ENCODE data around the gene CDH3. TPM values are rescaled to one million over a fixed set of nuclear protein-coding genes. Genes with fewer than 3 reads are reported as not detected.

The CDH3 gene
- total and polyA plus RNA-seq, 2 of the 13 experiments (the other 11 are each of a cell fraction or from before 2014, with no cell fraction given) = 0.11 TPM; not detected in 1

GRCh38 chr16:68710211-68710610 lies 65.1 kb downstream of the CDH3 start:
- CTCF ChIA-PET (ENCODE audit: low intra/inter-chr PET ratio, low total read pairs) = no interaction called here
- Histone ChIP-seq H3K4me2 (ENCODE audit: low read depth, low read length) (no peak overlapping the region), H3K79me2 (ENCODE audit: insufficient read depth, low read length) (no peaks in the 10 kb centered on the region), H3K4me3 (replicated peaks in 1 of 3; ENCODE audit: insufficient read depth in 1 of 3, low read depth in 2 of 3, low read length in 3 of 3) (no peak overlapping the region), H3K4me1 (ENCODE audit: insufficient read depth, low read length) (peaks cover 49% of the 10 kb centered on the region), H3K27ac (ENCODE audit: extremely low read length, insufficient read depth, low read length) (no peak overlapping the region), H3K36me3 (replicated peaks in 1 of 2; ENCODE audit: control insufficient read depth in 1 of 2, insufficient read depth in 2 of 2, low read length in 2 of 2) (no peaks in the 10 kb centered on the region), H3K27me3 (ENCODE audit: control insufficient read depth in 1 of 2, insufficient read depth in 2 of 2, low read length in 2 of 2) (peaks cover 0 to 26% of the 10 kb centered on the region in 2 experiments; a peak in 2 of 5 replicates), H2AFZ (ENCODE audit: low read length) (no peak overlapping the region), H3K9ac (ENCODE audit: insufficient read depth, low read depth, low read length) (no peak overlapping the region), H4K20me1 (ENCODE audit: insufficient read depth, low read length) (no peaks in the 10 kb centered on the region), H3K9me3 (ENCODE audit: low read length) (no peaks in the 10 kb centered on the region)
- DNase-seq (ENCODE audit: low spot score) (no peak), FAIRE-seq (no peak), ATAC-seq (no peak)
- in situ Hi-C loops (cut with HindIII; ENCODE audit: extremely low pct_ligation_motif_present, low pct_unique_long_range_greater_than_20kb) = loop anchor here (25.0 kb wide), 1 partner anchor 402 kb away; the partner anchor contains the start of gene HAS3
- BruUV-seq (replicated peaks) = no TSS peak
- WGBS (ENCODE audit: low lambda C conversion rate) = 67% methylated on average over 5 of the region's 5 CpGs
- TF ChIP-seq ZNF460 (CRISPR knock-in tag; IDR thresholded peaks at IDR 0.05; ENCODE audit: borderline replicate concordance) (no peak), U2AF1 (optimal IDR thresholded peaks at IDR 0.05; ENCODE audit: low read depth, low read length) (no peak), ZC3H13 (CRISPR knock-in tag; IDR thresholded peaks at IDR 0.05) (no peak), JUND (CRISPR knock-in tag; IDR thresholded peaks at IDR 0.05) (no peak)
- POLR2A ChIA-PET = no interaction called here
- intact Hi-C loops (cut with micrococcal nuclease; ENCODE audit: unreplicated experiment) = no loop called here

- no peak for ATAC-seq
- no peak overlapping the region for H2AFZ ChIP-seq (ENCODE audit: low read length)
- H3K27me3 ChIP-seq (ENCODE audit: control insufficient read depth in 1 of 2, insufficient read depth in 2 of 2, low read length in 2 of 2) = peaks cover 0 to 22% of the 10 kb centered on the region in 2 experiments; a peak in 2 of 5 replicates
- TF ChIP-seq MXD3 (CRISPR knock-in tag; IDR thresholded peaks at IDR 0.05) (0 out of 2 replicates have a peak, but pooled peaks have one; percentile 27), IRX3 (CRISPR knock-in tag; IDR thresholded peaks at IDR 0.05; ENCODE audit: borderline replicate concordance, low read depth) (no peak), PHF5A (CRISPR knock-in tag; IDR thresholded peaks at IDR 0.05; ENCODE audit: low read depth, unreplicated experiment) (no peak), ZMYM2 (CRISPR knock-in tag; IDR thresholded peaks at IDR 0.05) (no peak), ZNF263 (CRISPR knock-in tag; IDR thresholded peaks at IDR 0.05) (peak; percentile 46; the same call in 1 of the 2 replicates), ATF7 (IDR thresholded peaks at IDR 0.05) (no peak), ATF7 (CRISPR knock-in tag; IDR thresholded peaks at IDR 0.05) (0 out of 2 replicates have a peak, but pooled peaks have one; percentile 34)
- POLR2A ChIA-PET = interaction anchor here (1.0 kb wide), 1 partner anchor 29 kb away, joined by 3 read pairs; no protein-coding TSS in a partner anchor
- in situ Hi-C loops (cut with HindIII; ENCODE audit: extremely low pct_ligation_motif_present, low pct_unique_long_range_greater_than_20kb) (loop anchor here (25.0 kb wide), 1 partner anchor 401 kb away; the partner anchor contains the start of gene HAS3), intact Hi-C loops (cut with micrococcal nuclease; ENCODE audit: unreplicated experiment) (no loop called here)
- no peak overlapping the region for H3K9ac ChIP-seq (ENCODE audit: insufficient read depth, low read depth, low read length)
- no peak overlapping the region for H3K27ac ChIP-seq (ENCODE audit: extremely low read length, insufficient read depth, low read length)
- BruUV-seq (replicated peaks) = no TSS peak
- no peaks in the 10 kb centered on the region for H3K79me2 ChIP-seq (ENCODE audit: insufficient read depth, low read length)
- no peak for DNase-seq (ENCODE audit: low spot score)
- peak overlapping the region in 1 of 3 experiments; percentile 4; a peak in 1 of 6 replicates for H3K4me3 ChIP-seq (replicated peaks in 1 of 3; ENCODE audit: insufficient read depth in 1 of 3, low read depth in 2 of 3, low read length in 3 of 3)
- no peaks in the 10 kb centered on the region for H3K9me3 ChIP-seq (ENCODE audit: low read length)
- 41% methylated on average over 14 of the region's 14 CpGs for WGBS (ENCODE audit: low lambda C conversion rate)
- H3K4me2 ChIP-seq (ENCODE audit: low read depth, low read length) = peak overlapping the region; percentile 40; the same call in 1 of the 2 replicates
- CTCF ChIA-PET (ENCODE audit: low intra/inter-chr PET ratio, low total read pairs) = no interaction called here
- H4K20me1 ChIP-seq (ENCODE audit: insufficient read depth, low read length) = no peaks in the 10 kb centered on the region
- H3K4me1 ChIP-seq (ENCODE audit: insufficient read depth, low read length) = peaks cover 56% of the 10 kb centered on the region
- FAIRE-seq = no peak
- H3K36me3 ChIP-seq (replicated peaks in 1 of 2; ENCODE audit: control insufficient read depth in 1 of 2, insufficient read depth in 2 of 2, low read length in 2 of 2) = no peaks in the 10 kb centered on the region
These were observed 66.5 kb downstream of the CDH3 start for GRCh38 chr16:68711421-68712139.
